DMS114 treated with DMSO at 0.1 percent for 48 hours (cell line): Measurements from ENCODE around the gene PRPH2.

Experiments used
- DNase-seq: peaks from one replicate; lab custom pipeline; 2025; ENCODE audit not compliant: unreplicated experiment; lab: John Stamatoyannopoulos, UW

PRPH2 gene, protein sequence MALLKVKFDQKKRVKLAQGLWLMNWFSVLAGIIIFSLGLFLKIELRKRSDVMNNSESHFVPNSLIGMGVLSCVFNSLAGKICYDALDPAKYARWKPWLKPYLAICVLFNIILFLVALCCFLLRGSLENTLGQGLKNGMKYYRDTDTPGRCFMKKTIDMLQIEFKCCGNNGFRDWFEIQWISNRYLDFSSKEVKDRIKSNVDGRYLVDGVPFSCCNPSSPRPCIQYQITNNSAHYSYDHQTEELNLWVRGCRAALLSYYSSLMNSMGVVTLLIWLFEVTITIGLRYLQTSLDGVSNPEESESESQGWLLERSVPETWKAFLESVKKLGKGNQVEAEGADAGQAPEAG

DNA sequence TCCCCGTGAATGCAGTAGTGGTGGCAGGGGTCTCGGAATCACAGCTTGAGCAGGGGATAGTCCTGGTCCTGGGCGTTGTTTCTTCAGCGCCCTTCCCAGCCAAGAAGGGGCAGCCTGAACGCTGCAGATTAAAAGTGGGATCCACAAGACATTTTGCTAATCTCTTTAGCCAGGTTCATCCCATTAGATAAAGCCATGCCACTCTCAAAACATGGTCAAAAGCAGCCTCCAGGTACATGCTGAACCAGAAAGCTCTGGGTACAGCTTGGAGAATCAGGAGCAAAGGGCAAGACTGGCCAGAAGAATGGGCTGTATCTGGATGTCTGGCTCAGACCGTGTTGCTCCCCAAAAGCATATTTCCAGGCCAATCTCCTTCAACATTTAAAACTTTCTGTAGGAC, at the start of gene PRPH2:
PRPH2 (minus strand) TSS at position 101 of the 400 bp plus-strand sequence. CDS start 263 bp downstream, outside the sequence.
- no peak for DNase-seq

- DNase-seq: no peak
Observed at GRCh38 chr6:42771741-42772100, 49.3 kb upstream of the PRPH2 start.

- no peak for DNase-seq
Observed at GRCh38 chr6:42769836-42770235, 47.4 kb upstream of the PRPH2 start.

GRCh38 chr6:42769051-42769450, 46.7 kb upstream of the PRPH2 start:
- DNase-seq: no peak

GRCh38 chr6:42766163-42766670, 43.8 kb upstream of the PRPH2 start:
- no peak for DNase-seq

- no peak for DNase-seq
Observed at GRCh38 chr6:42764911-42765648, 42.7 kb upstream of the PRPH2 start.

GRCh38 chr6:42762950-42763349, 40.6 kb upstream of the PRPH2 start:
- DNase-seq: no peak

- no peak for DNase-seq
Observed at GRCh38 chr6:42762426-42762859, 40.0 kb upstream of the PRPH2 start.

- DNase-seq: no peak
Observed at GRCh38 chr6:42761287-42762067, 39.1 kb upstream of the PRPH2 start.

- DNase-seq: no peak
Observed at GRCh38 chr6:42758756-42759430, 36.5 kb upstream of the PRPH2 start.

GRCh38 chr6:42756722-42757121, 34.3 kb upstream of the PRPH2 start:
- no peak for DNase-seq

GRCh38 chr6:42754759-42755158, 32.4 kb upstream of the PRPH2 start:
- no peak for DNase-seq

DNA sequence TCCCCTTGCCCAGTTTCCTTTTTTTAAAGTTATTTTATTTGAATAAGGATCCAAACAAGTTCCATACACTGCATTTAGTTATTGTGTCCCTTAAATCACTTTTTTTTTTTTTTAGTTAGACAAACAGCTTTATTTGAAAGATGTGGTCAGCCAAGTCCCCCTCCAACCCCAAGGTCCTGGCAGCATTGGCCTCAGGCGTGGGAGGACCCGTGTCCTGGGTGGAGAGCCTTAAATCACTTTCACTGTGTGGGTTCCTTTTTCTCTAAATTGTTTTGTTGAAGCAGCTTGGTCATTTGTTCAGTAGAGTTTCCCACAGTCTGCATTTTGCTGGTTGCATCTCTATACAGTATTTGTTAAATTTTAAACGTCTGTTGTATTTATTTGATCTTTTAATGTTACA, 28.7 kb upstream of the PRPH2 start:
- no peak for DNase-seq

- DNase-seq: no peak
Observed at GRCh38 chr6:42748203-42748898, 26.0 kb upstream of the PRPH2 start.

- peak; percentile 91 for DNase-seq
Observed at GRCh38 chr6:42746463-42747391, 24.3 kb upstream of the PRPH2 start.

GRCh38 chr6:42745640-42746462, 23.5 kb upstream of the PRPH2 start, which contains the start of gene TBCC:
Gene TBCC, minus strand, starts transcription at chr6:42746103. Its CDS starts 30 bp downstream, at chr6:42746073.
- DNase-seq: peak; percentile 98

DNA sequence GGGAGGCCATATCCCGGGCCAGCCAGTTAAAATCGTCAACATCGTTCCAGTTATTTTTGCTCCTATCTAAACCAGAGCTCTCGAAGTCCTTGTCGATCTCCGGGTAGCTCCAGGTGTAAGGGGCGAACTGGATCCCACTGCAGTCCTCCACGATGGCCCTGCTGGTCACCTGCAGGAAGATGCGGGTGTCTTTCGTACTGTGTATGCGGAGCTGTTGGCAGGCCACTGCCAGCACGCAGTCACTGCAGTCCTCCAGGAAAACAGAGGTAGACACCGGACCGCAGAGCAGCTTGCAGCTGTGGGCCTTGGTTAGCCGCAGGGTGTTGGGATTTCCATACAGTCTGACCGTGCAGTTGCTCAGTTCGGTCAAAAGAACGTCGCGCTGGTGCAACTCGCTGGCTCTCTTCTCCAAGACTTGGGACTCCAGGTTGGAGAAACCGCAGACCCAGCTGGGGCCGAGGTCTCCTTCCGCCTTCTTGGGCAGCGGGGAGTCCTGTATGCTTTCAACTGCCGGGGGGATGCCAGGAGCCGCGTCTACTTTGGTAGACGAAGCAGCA, 22.8 kb upstream of the PRPH2 start:
- DNase-seq: no peak

DNA sequence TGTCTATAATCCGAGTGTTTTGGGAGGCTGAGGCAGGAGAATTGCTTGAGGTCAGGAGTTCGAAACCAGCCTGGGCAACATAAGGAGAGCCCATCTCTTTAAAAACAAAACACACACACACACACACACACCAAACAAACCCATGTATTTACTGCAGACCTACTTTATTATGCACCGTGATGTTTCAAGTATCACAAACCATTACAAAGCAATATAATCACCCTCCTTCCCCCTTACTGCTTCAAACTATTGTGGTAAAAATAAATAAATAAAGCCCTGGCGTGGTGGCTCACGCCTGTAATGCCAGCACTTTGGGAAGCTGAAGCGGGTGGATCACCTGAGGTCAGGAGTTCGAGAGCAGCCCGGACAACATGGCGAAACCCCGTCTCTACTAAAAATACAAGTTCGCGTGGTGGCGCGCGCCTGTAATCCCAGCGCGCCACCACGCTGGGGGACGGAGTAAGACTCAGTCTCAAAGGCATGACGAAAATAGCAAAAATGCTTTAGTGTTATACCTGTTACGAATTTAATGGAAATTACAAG, 22.0 kb upstream of the PRPH2 start:
- DNase-seq: no peak
